AG09309 (cell line): ENCODE measurements around the gene STOX1.
A peak's percentile ranks its signal among the peaks of the same experiment; 100 is the strongest.

Experiments
- DNase-seq: peaks from one replicate; pipeline ENCODE4 v3.0.0-alpha.2; 2010; ENCODE audit warnings: low read depth
- H3K4me3 ChIP-seq: 2 replicates; pipeline ENCODE4 v1.5.1; 2011; ENCODE audit warnings: mild to moderate bottlenecking, low read depth, low read length, moderate library complexity; ENCODE audit not compliant: control insufficient read depth
- TF ChIP-seq, protein P1 (sequence below): IDR thresholded peaks from 2 replicates; pipeline ENCODE4 v1.5.1; 2011; ENCODE audit warnings: mild to moderate bottlenecking, low read depth, low read length, inconsistent platforms; ENCODE audit not compliant: insufficient read depth, control insufficient read depth; ENCODE audit errors: missing control alignments

Gene STOX1

DNA sequence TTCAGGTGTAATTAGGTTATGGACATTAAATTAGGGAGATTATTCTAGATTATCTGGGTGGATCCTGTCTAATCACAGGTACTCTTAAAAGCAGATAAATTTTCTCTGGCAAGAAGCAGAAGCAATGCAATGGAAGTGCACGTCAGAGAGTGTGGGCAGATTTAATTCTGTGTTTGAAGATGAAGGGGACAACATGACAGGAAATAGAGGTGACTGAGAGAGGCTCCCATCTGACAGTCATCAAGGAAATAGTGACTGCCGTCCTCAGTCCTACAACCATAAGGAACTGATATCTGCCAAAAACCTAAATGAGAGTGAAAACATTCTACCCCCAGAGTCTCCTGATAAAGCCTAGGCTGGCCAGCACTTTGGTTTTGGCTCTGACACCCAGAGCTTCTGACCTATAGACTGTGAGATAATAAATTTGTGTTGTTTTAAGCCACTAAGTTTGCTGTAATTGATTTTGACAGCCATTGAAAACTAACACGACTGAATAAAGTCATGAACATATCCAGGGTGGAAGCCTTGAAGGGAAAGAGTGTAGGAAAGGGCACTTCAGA is 43.3 kb downstream of the STOX1 start:
- TF ChIP-seq, protein P1, sequence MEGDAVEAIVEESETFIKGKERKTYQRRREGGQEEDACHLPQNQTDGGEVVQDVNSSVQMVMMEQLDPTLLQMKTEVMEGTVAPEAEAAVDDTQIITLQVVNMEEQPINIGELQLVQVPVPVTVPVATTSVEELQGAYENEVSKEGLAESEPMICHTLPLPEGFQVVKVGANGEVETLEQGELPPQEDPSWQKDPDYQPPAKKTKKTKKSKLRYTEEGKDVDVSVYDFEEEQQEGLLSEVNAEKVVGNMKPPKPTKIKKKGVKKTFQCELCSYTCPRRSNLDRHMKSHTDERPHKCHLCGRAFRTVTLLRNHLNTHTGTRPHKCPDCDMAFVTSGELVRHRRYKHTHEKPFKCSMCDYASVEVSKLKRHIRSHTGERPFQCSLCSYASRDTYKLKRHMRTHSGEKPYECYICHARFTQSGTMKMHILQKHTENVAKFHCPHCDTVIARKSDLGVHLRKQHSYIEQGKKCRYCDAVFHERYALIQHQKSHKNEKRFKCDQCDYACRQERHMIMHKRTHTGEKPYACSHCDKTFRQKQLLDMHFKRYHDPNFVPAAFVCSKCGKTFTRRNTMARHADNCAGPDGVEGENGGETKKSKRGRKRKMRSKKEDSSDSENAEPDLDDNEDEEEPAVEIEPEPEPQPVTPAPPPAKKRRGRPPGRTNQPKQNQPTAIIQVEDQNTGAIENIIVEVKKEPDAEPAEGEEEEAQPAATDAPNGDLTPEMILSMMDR = no peak
- DNase-seq = no peak
- H3K4me3 ChIP-seq = no peak overlapping the region

DNA sequence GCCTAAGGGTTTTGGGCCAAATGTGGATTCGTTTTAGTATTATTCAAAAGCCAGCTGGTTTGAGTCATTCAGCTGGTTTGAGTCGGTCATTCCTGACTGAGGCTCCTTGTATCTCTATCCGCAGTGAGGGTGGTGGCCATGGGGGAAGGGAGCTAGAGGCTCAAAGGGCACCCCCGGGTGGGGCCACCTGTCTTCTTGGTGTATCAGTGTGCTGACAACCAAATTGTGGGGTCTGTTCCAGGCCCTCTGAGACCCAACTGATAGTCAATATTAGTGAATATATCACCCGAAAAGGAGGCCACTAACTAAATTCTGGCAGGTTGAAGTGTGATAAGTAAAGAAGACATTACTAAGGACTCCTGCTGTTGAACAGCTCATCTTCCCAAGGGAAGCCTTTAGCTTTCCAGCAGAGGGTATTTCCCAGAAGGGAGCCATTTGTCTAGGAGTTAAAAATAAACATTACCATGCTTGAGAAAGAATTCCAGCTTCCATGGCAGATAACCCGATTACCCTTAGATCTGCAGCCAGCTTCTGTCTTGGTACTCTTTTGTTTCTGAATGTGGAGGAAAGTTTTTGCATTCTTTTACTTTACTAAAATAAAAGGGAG is 43.9 kb downstream of the STOX1 start:
- TF ChIP-seq, protein P1 = no peak
- no peak overlapping the region for H3K4me3 ChIP-seq
- no peak for DNase-seq

DNA sequence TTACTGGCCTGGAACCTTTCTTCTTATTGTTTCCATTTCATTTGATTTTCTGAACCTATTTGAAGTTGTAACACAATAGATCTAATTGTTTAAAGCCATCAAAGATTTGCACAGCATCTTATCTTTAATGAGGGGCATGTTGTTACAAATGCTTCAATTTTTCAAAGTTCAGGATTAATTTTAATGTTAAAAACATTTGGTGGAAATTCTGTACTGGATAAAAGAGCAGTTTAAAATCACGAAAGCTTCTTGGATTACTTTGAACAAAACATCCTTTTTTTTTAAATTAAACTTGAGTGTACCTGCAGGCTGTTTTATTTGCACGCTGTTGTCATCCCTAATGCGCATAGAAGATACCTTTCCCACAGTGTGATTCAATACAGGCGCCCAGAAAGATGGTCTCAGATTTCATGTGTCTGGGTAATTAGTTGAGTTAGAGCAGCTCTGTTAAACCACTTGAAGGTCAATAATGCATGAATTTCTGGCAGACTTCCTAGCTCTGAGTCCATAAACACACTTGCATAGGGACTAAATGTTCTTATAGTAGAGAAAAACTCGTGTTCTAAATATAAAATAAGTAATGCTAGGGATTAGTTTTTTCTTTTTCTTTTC is 44.5 kb downstream of the STOX1 start:
- peak; percentile 47 for DNase-seq
- no peak overlapping the region for H3K4me3 ChIP-seq
- TF ChIP-seq, protein P1 = no peak

DNA sequence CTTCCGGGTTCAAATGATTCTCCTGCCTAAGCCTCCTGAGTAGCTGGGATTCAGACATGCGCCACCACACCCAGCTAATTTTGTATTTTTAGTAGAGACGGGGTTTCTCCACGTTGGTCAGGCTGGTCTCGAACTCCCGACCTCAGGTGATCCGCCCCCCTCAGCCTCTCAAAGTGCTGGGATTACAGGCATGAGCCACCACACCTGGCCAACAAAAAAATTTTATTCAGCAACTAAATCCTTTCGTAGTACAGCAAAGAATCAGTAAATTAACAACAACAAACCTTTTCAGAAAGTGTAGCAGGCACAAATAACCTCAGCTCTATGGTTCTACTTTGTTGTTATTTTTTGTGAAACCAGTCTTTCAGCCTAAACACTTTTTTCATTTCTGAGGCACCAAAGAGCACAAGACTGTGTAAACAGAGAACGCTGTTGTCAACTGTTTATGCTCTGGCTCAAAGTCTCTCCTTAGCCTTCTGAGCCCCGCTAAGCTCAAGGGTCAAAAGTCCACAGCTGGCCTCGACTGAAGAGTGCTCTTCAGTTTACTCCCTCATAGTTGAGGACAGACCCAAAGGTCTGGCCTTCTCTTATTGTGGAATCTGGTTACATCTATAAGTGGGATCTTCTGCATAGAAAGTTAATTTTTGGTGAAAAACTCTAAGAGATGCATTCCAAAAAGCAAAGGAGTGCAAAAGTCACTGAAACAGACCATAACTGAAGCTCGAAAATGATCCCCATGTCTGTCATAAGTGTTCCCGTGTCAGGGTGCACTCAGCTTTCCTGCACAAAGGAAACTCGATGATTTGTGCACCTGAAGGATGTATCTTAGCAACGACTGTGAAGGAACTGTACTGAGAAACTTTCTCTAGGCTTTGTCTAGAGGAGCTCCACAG is 49.2 kb downstream of the STOX1 start:
- TF ChIP-seq, protein P1 = no peak
- H3K4me3 ChIP-seq = no peak overlapping the region
- no peak for DNase-seq

DNA sequence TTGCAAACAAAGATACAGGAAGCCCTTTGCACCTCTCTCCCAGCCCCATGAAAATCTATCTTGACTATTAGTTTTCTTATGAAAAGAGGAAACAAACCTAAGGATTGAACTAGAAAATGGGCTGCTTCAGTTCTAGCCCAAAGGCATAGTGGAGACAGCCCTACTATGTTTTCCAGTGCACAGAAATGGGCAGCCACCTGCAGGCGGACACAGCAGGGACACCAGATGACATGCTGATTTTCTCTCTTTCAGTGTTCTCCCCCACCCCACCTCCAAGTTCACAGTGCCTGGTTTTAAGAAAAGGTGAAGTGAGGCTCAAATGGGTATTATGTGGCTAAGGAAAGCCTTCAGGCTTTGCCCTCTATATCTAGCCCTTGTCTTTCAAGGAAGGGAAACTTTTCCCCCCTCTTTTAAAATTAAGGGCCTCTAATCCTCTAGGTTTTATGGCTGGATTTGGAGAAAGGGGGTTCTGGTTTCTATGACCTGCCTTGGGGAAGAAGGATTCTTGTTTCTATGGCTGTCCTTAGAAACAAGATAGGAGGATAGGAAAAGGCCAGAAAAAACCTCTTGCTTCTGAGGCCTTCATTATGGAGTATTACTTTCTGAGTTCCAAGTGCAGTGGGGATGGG is 50.3 kb downstream of the STOX1 start:
- H3K4me3 ChIP-seq = no peak overlapping the region
- TF ChIP-seq, protein P1 = no peak
- no peak for DNase-seq

DNA sequence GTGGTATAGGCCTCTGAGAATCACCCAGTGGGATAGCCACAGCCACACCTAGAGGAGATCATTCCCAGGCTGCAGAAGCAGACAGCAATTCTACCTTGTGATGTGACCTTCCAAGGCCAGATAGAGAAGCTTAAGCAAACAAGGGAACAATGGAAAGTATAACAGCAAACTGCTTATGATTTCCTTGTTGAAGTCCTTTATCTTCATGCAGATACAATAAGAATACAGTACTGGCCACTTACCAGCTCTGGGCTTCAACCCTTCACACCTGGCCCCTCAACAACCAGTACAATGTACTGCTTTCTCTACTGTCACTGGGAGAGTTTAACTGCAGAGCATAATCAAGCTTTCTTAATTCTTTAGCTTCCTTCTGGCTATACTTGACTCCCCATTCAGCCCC is 51.2 kb downstream of the STOX1 start:
- TF ChIP-seq, protein P1 = no peak
- no peak for DNase-seq
- H3K4me3 ChIP-seq = no peak overlapping the region
